Measurements from ENCODE around the gene CDH16. TPM values are rescaled to one million over a fixed set of nuclear protein-coding genes. Genes with fewer than 3 reads are reported as not detected.

The CDH16 gene
- total and polyA plus RNA-seq, 2 of the 13 experiments (the other 11 are each of a cell fraction or from before 2014, with no cell fraction given): 2.7 to 3.9 TPM

GRCh38 chr16:66905633-66906539, 12.8 kb downstream of the CDH16 start (continued):
- 0 out of 2 replicates have a peak, but pooled peaks have one; percentile 8 for TF ChIP-seq CTCF (CRISPR knock-in tag; IDR thresholded peaks at IDR 0.05)
- TF ChIP-seq EEA1 (CRISPR knock-in tag; IDR thresholded peaks at IDR 0.05; ENCODE audit: borderline replicate concordance): peak; percentile 51; the same call in 1 of the 2 replicates
- TF ChIP-seq ZMAT3 (CRISPR knock-in tag; conservative IDR thresholded peaks at IDR 0.05): no peak
- peak; percentile 56; the same call in 1 of the 2 replicates for TF ChIP-seq NFIB (CRISPR knock-in tag; IDR thresholded peaks at IDR 0.05; ENCODE audit: borderline replicate concordance)
- TF ChIP-seq, protein P1, sequence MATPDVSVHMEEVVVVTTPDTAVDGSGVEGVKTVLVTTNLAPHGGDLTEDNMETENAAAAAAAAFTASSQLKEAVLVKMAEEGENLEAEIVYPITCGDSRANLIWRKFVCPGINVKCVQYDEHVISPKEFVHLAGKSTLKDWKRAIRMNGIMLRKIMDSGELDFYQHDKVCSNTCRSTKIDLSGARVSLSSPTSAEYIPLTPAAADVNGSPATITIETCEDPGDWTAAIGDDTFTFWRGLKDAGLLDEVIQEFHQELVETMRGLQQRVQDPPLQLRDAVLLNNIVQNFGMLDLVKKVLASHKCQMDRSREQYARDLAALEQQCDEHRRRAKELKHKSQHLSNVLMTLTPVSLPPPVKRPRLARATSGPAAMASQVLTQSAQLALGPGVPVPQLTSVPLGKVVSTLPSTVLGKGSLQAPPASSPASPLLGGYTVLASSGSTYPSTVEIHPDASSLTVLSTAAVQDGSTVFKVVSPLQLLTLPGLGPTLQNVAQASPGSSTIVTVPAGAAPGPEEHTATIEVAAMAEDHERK (CRISPR knock-in tag; IDR thresholded peaks at IDR 0.05; ENCODE audit: low read depth): no peak
- TF ChIP-seq PAXIP1 (CRISPR knock-in tag; conservative IDR thresholded peaks at IDR 0.05): peak; percentile 79
- peak; percentile 99 for TF ChIP-seq ZMYM3 (CRISPR knock-in tag; IDR thresholded peaks at IDR 0.05)
- no peak for TF ChIP-seq ZSCAN12 (CRISPR knock-in tag; IDR thresholded peaks at IDR 0.05)
- TF ChIP-seq HMGXB3 (CRISPR knock-in tag; IDR thresholded peaks at IDR 0.05; ENCODE audit: borderline replicate concordance): peak; percentile 17; the same call in 1 of the 2 replicates
- no peak for TF ChIP-seq ATF5 (CRISPR knock-in tag; IDR thresholded peaks at IDR 0.05; ENCODE audit: low read depth)
- TF ChIP-seq ZNF619 (CRISPR knock-in tag; IDR thresholded peaks at IDR 0.05): no peak

All from HepG2 (cell line).